ENCODE measurements around the gene ZNF581. TPM values are rescaled to one million over a fixed set of nuclear protein-coding genes. Genes with fewer than 3 reads are reported as not detected.

Gene ZNF581
- polyA plus RNA-seq, 1 of the 3 experiments (the other 2 are of a cell fraction) = 24.7 TPM

GRCh38 chr19:55636723-55637122 is 6.7 kb upstream of the ZNF581 start:
- 88% methylated on average over 4 of the region's 4 CpGs for WGBS (ENCODE audit: low lambda C conversion rate)
- Histone ChIP-seq H3K36me3 (replicated peaks in 1 of 2; ENCODE audit: control insufficient read depth in 1 of 2, insufficient read depth in 2 of 2, low read length in 1 of 2) (peaks cover 0 to 6% of the 10 kb centered on the region in 2 experiments), H3K79me2 (ENCODE audit: insufficient read depth) (peaks cover 65% of the 10 kb centered on the region), H3K4me3 (ENCODE audit: low read depth in 2 of 2, low read length in 1 of 2) (peak overlapping the region in 1 of 2 experiments; percentile 86; a peak in 1 of 4 replicates), H3K27ac (ENCODE audit: low read depth in 2 of 2, low read length in 1 of 2) (no peak overlapping the region), H3K9me2 (no peaks in the 10 kb centered on the region), H3K9me3 (no peaks in the 10 kb centered on the region), H3K4me2 (peak overlapping the region; percentile 97), H3F3A (replicated peaks; ENCODE audit: insufficient read depth) (peaks cover 36% of the 10 kb centered on the region), H3K9ac (no peak overlapping the region; the same call in 1 of the 2 replicates), H2AFZ (ENCODE audit: low read depth) (no peak overlapping the region), H4K20me1 (ENCODE audit: insufficient read depth) (no peaks in the 10 kb centered on the region), H3K4me1 (ENCODE audit: control insufficient read depth in 1 of 2, insufficient read depth in 2 of 2, low read depth in 1 of 2, low read length in 1 of 2) (peaks cover 8 to 28% of the 10 kb centered on the region in 2 experiments; a peak in 1 of 4 replicates), H3K27me3 (ENCODE audit: insufficient read depth) (no peaks in the 10 kb centered on the region)
- TF ChIP-seq, protein P1, sequence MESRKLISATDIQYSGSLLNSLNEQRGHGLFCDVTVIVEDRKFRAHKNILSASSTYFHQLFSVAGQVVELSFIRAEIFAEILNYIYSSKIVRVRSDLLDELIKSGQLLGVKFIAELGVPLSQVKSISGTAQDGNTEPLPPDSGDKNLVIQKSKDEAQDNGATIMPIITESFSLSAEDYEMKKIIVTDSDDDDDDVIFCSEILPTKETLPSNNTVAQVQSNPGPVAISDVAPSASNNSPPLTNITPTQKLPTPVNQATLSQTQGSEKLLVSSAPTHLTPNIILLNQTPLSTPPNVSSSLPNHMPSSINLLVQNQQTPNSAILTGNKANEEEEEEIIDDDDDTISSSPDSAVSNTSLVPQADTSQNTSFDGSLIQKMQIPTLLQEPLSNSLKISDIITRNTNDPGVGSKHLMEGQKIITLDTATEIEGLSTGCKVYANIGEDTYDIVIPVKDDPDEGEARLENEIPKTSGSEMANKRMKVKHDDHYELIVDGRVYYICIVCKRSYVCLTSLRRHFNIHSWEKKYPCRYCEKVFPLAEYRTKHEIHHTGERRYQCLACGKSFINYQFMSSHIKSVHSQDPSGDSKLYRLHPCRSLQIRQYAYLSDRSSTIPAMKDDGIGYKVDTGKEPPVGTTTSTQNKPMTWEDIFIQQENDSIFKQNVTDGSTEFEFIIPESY (IDR thresholded peaks at IDR 0.05; ENCODE audit: borderline replicate concordance, low read depth) = no peak
- TF ChIP-seq FOSL2 (IDR thresholded peaks at IDR 0.05; ENCODE audit: borderline replicate concordance, low read depth) = no peak
- TF ChIP-seq RXRA (IDR thresholded peaks at IDR 0.05; ENCODE audit: borderline replicate concordance, low read depth) = no peak
- TF ChIP-seq EZH2phosphoT487 (IDR thresholded peaks at IDR 0.05; ENCODE audit: borderline replicate concordance, low read depth) = no peak
- no peak for TF ChIP-seq EP300 (IDR thresholded peaks at IDR 0.05; ENCODE audit: borderline replicate concordance in 1 of 2, low read depth in 1 of 2, low read length in 1 of 2)
- TF ChIP-seq TCF12 (IDR thresholded peaks at IDR 0.05) = no peak
- TF ChIP-seq ELF1 (IDR thresholded peaks at IDR 0.05) = no peak
- TF ChIP-seq JUND (IDR thresholded peaks at IDR 0.05) = no peak
- no peak for TF ChIP-seq NFIC (IDR thresholded peaks at IDR 0.05; ENCODE audit: borderline replicate concordance)
- no peak for TF ChIP-seq GABPA (IDR thresholded peaks at IDR 0.05; ENCODE audit: low read depth)
- no peak for TF ChIP-seq SIN3A (IDR thresholded peaks at IDR 0.05; ENCODE audit: borderline replicate concordance, low read depth, low read length)
- TF ChIP-seq FOXJ3 (CRISPR knock-in tag; IDR thresholded peaks at IDR 0.05) = no peak
- no peak for TF ChIP-seq MXI1 (IDR thresholded peaks at IDR 0.05; ENCODE audit: low read depth, low read length)
- TF ChIP-seq GATA2 (CRISPR knock-in tag; IDR thresholded peaks at IDR 0.05) = no peak
- no peak for TF ChIP-seq USF1 (IDR thresholded peaks at IDR 0.05; ENCODE audit: borderline replicate concordance, low read depth)
- no peak for TF ChIP-seq TAF1 (IDR thresholded peaks at IDR 0.05; ENCODE audit: borderline replicate concordance, low read depth, low read length)
- ChIA-PET POLR2A (interaction anchor here (0.6 to 1.6 kb wide), 3 partner anchors 12 to 52 kb away, joined by 3 to 4 read pairs (median 3); partner anchors contain the start of gene ZNF784), CTCF (interaction anchor here (0.9 to 5.0 kb wide), 6 partner anchors 12 to 495 kb away, joined by 3 to 28 read pairs (median 4); partner anchors contain the start of genes ZNF784 and ZNF865)
- DNase-seq = no peak

Measured in SK-N-SH (cell line).